GM21526 (cell line): ENCODE measurements around the gene KCNC2.

Experiments used
- ATAC-seq: cut with Tn5 transposase; IDR thresholded peaks from one replicate; pipeline ENCODE4 v1.9.1; 2021; ENCODE audit warnings: moderate library complexity; ENCODE audit not compliant: unreplicated experiment, low FRiP score

The KCNC2 gene

DNA sequence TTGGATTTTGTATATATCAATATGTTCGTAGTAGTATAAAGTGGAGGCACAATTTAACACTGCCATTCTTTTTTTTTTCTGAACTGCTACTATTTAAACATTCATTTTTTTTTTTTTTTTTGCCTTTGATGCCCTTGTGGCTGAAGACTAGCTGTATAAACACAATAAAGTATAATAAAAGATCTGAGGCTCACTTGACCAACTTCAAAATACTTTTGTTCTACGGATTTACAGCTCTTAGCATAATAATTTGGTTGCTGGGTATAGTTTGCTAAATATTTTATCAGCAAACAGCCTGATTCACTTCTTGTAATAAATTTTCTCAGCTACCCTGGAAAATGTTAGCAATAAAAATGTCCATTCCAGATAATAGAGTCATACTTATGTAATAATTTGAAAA lies 128.3 kb downstream of the KCNC2 start:
- no peak for ATAC-seq

GRCh38 chr12:75080582-75080981 lies 129.1 kb downstream of the KCNC2 start:
- ATAC-seq = no peak

- no peak for ATAC-seq
These were observed 144.2 kb downstream of the KCNC2 start for GRCh38 chr12:75065482-75065881.

- no peak for ATAC-seq
These were observed 146.9 kb downstream of the KCNC2 start for GRCh38 chr12:75062691-75063090.

DNA sequence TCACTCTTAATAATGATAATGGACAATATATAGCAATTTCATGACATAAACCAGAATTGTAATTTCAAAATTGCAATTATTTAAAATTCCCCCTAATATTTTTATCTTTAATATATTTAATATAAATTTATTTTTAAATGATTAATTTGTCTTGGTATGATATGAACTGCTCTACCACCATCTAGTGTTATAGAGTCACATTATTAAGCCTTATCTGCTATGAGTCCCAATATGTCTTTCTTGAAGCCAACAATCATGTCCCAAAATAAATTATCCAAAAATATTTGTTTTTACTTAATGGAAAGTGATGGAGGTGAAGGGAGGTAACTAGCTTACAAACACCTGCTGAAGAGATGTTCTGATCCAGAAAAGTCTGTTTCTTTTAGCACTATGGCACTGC lies 151.4 kb downstream of the KCNC2 start:
- no peak for ATAC-seq

GRCh38 chr12:75048767-75049166 lies 160.9 kb downstream of the KCNC2 start:
- no peak for ATAC-seq

GRCh38 chr12:75047885-75048525 lies 161.6 kb downstream of the KCNC2 start:
- ATAC-seq = no peak

- ATAC-seq = no peak
These were observed 167.5 kb downstream of the KCNC2 start for GRCh38 chr12:75042125-75042524.

- ATAC-seq = no peak
These were observed 168.2 kb downstream of the KCNC2 start for GRCh38 chr12:75041472-75041871.

DNA sequence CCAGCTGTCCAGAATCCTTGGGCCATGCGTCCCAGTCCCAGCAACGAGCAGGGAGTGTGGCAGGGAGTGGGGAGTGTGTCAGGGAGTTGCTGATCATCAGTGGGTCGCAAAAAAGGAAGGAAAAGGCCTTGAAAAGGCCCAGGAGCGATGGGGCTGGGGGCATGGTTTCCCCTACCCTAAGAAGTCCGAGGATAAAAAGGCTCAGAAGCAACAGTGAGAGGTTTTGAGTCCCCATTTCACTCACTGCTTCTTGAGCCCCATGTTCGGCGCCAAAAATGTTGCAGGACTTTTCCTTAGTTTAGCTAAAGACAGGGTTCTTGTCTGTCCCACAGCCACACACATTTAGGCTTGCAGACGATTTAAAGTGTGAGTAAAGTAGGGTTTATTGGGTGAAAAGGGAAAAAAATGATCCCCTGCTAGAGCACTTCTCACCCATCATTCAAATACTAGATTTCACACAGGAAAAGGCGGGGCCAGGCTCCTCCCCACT lies 189.5 kb downstream of the KCNC2 start:
- no peak for ATAC-seq

GRCh38 chr12:75011120-75011519 lies 198.5 kb downstream of the KCNC2 start:
- ATAC-seq = no peak

DNA sequence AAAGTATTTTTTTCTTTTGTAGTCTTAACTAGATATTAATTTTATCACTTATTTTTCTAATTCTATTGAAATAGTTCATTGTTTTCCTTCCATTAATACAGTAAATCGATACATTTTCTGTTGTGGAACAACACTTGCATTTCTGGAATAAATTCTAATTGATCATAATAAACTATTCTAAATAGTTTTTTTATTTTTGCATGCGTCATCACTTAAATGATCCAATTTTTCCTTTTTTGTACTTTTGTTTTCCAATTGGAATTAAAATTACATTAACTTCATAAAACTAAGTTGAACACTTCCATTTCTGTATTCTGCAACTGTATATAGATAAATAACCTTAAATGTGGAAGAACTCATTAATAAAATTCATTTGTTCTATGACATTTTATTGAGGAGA lies 202.5 kb downstream of the KCNC2 start:
- ATAC-seq = no peak

DNA sequence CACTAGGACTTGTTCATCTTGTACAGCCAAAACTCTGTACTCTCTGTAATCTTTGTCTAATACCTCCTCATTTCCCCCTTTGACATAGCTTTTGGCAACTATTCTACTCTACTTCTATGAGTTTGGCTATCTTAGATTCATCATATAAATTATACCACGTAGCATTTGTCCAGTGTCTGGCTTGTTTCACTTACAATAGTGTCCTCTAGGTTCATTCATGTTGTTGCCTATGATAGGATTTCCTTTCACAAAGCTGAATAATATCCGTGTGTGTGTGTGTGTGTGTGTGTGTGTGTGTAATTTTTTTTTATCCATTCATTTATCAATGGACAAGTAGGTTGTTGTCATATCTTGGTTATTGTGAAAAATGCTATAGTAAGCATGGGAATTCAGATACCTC lies 209.5 kb downstream of the KCNC2 start:
- no peak for ATAC-seq

DNA sequence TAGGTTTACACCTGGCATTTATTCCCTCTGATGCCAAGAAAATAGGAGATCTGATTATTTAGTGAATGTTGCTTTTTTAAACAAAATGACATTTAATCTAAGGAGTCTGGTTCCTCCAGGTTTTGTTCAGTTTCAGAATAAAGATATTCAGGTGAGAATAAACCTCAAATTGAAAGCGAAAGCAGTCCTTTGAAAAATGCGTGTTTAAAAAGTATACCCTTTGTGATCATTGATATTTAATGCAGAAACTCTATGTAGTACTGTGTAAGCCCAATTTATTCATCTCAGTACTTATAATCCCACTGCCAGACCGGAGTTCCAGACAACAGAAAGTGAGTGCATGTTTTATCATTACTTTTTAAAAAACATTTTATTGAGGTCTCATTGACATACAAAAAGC lies 210.2 kb downstream of the KCNC2 start:
- ATAC-seq = no peak
